Adrenal gland (tissue), 12 donors: ENCODE measurements around the gene THBS2. TPM values are rescaled to one million over a fixed set of nuclear protein-coding genes. Genes with fewer than 3 reads are reported as not detected.

Experiments
- DNase-seq, 7 donors: peaks; one replicate each; pipeline ENCODE4 v3.0.0-alpha.2; 2019 to 2020
- H3K27ac ChIP-seq, 5 donors: fragments of 200-600 bp; sonication (generic) in 4 of 5; 1 replicate in 3 of 5; 2 replicates in 2 of 5; pipeline versions ENCODE4 v1.5.1 to v1.8.0; 2016 to 2020; ENCODE audit warnings: mild to moderate bottlenecking in 1 of 5
- H3K27me3 ChIP-seq: fragments of 200-600 bp; 2 replicates; pipeline ENCODE4 v1.8.0; 2021
- H3K36me3 ChIP-seq, 2 donors: fragments of 200-600 bp; replicated peaks in 1 of 2; 1 replicate in 1 of 2; 2 replicates in 1 of 2; pipeline versions ENCODE4 v1.5.1 to v1.8.0; 2018 to 2022
- H3K4me1 ChIP-seq, 2 donors: fragments of 200-600 bp; replicated peaks in 1 of 2; 1 replicate in 1 of 2; 2 replicates in 1 of 2; pipeline versions ENCODE4 v1.5.1 to v1.8.0; 2018 to 2021
- H3K4me3 ChIP-seq, 4 donors: fragments of 200-600 bp; sonication (generic) in 3 of 4; one replicate each; pipeline ENCODE4 v1.5.1; 2016 to 2018
- H3K9me3 ChIP-seq, 3 donors: fragments of 200-600 bp; sonication (generic) in 1 of 3; replicated peaks in 1 of 3; 1 replicate in 2 of 3; 2 replicates in 1 of 3; pipeline versions ENCODE4 v1.5.1 to v1.8.0; 2016 to 2021
- CTCF ChIP-seq, 6 experiments: fragments of 450-650 bp in 4 of 6; fragments of 200-600 bp in 2 of 6; sonication (generic) in 1 of 6; IDR thresholded peaks; 1 replicate in 5 of 6; 2 replicates in 1 of 6; pipeline versions ENCODE4 v1.5.1 to v1.8.0; 2016 to 2021; ENCODE audit warnings: antibody characterized with exemption in 6 of 6, mild to moderate bottlenecking in 2 of 6, moderate library complexity in 1 of 6
- POLR2A ChIP-seq, 2 donors: fragments of 450-650 bp; IDR thresholded peaks; one replicate each; pipeline ENCODE4 v1.6.1; 2017; ENCODE audit warnings: antibody characterized with exemption in 2 of 2, mild to moderate bottlenecking in 2 of 2, moderate library complexity in 1 of 2
- WGBS, 4 donors: extraction: QIAGEN DNeasy Blood & Tissue Kit in 2 of 4; methylation state at CpG; one replicate each; pipeline versions ENCODE4 v1.1.5 to v1.1.7; 2013 to 2017; 5-methylcytosine and 5-hydroxymethylcytosine counted together
- intact Hi-C, 2 donors: fragments of 100-400 bp; cut with DNase I; formaldehyde crosslinking; loops; one replicate each; pipeline versions ENCODE4 v1.14.1 to v1.15.0; 2022 to 2023
- polyA plus RNA-seq, 3 donors: library from polyadenylated mRNA; stranded (reverse); fragments of 200-250 nt in 2 of 3; fragments of 350-450 nt in 1 of 3; fragmentation: Illumina TruSeq in 1 of 3; extraction: RNeasy Lipid Tissue Mini Kit (QIAGEN cat#74804) in 1 of 3; gene quantifications; one replicate each; pipeline ENCODE4 v1.2.3, GENCODE V29; 2013 to 2014
- total RNA-seq, 9 donors: library from RNA; depleted of rRNA in 4 of 9; stranded (reverse); fragments of >200 nt in 4 of 9; fragments of 120-200 nt in 1 of 9; fragmentation: NEBNext Ultra II Directional in 1 of 9; extraction: Animal tissue kit (Norgen Biotek cat#: 25700) in 1 of 9; gene quantifications; one replicate each; pipeline versions ENCODE4 v1.1.0 to v1.2.4, GENCODE V29; 2013 to 2023
- donor health status: healthy with polysubstance abuse.
- donor health status: Bipolar disorder and iron deficiency.
- donor health status: DM: yes; HTN: yes; CAD: no.
- donor health status: DM: no; HTN: no; CAD: no.
- donor health status: DM: no; HTN: no; CAD: no.
- donor health status: DM: yes; HTN: yes; CAD: no.

THBS2 gene
- total and polyA plus RNA-seq, 12 donors = 5.6 to 72.7 (median 14.8) TPM

GRCh38 chr6:169256518-169256917 lies 2.9 kb upstream of the THBS2 start:
- no peaks in the 10 kb centered on the region for H3K4me1 ChIP-seq
- TF ChIP-seq CTCF (IDR thresholded peaks at IDR 0.05) = no peak
- no peak for TF ChIP-seq POLR2A (IDR thresholded peaks at IDR 0.05)
- H3K27ac ChIP-seq = no peak overlapping the region
- 94 to 97% (median 96%) methylated on average over 6 to 8 of the region's 8 CpGs for WGBS, 4 donors
- DNase-seq = peak in 1 of 7 donors; percentile 27
- no peaks in the 10 kb centered on the region for H3K36me3 ChIP-seq
- H3K9me3 ChIP-seq = no peaks in the 10 kb centered on the region
- H3K4me3 ChIP-seq = no peak overlapping the region
- peaks cover 4% of the 10 kb centered on the region for H3K27me3 ChIP-seq
- intact Hi-C loops = no loop called here

- DNase-seq = peak in 1 of 7 donors; percentile 30
- no peak for TF ChIP-seq POLR2A (IDR thresholded peaks at IDR 0.05)
- TF ChIP-seq CTCF (IDR thresholded peaks at IDR 0.05) = no peak
- H3K9me3 ChIP-seq = no peaks in the 10 kb centered on the region
- intact Hi-C loops = no loop called here
- H3K27me3 ChIP-seq = peaks cover 4% of the 10 kb centered on the region
- no peaks in the 10 kb centered on the region for H3K36me3 ChIP-seq
- H3K4me1 ChIP-seq = no peaks in the 10 kb centered on the region
- H3K27ac ChIP-seq = no peak overlapping the region
- no peak overlapping the region for H3K4me3 ChIP-seq
- WGBS, 4 donors = 89 to 95% (median 93%) methylated on average over 8 of the region's 8 CpGs
Observed at GRCh38 chr6:169256061-169256460, 2.4 kb upstream of the THBS2 start.

- Histone ChIP-seq H3K27me3 (peaks cover 4% of the 10 kb centered on the region), H3K4me3 (no peak overlapping the region), H3K9me3 (no peaks in the 10 kb centered on the region), H3K36me3 (no peaks in the 10 kb centered on the region), H3K4me1 (no peaks in the 10 kb centered on the region), H3K27ac (no peak overlapping the region)
- TF ChIP-seq POLR2A (IDR thresholded peaks at IDR 0.05) (no peak), CTCF (IDR thresholded peaks at IDR 0.05) (no peak)
- intact Hi-C loops = no loop called here
- 87 to 92% (median 88%) methylated on average over 10 of the region's 10 CpGs for WGBS, 4 donors
- peak in 1 of 7 donors; percentile 36 for DNase-seq
Observed at GRCh38 chr6:169255643-169256042, 2.0 kb upstream of the THBS2 start.

GRCh38 chr6:169254456-169255316 lies 1.0 kb upstream of the THBS2 start:
- DNase-seq = peak in 1 of 7 donors; percentile 45
- TF ChIP-seq CTCF (IDR thresholded peaks at IDR 0.05) (no peak), POLR2A (IDR thresholded peaks at IDR 0.05) (no peak)
- intact Hi-C loops = no loop called here
- 38 to 58% (median 44%) methylated on average over 18 to 19 of the region's 19 CpGs for WGBS, 4 donors
- no peaks in the 10 kb centered on the region for H3K4me1 ChIP-seq
- no peak overlapping the region for H3K4me3 ChIP-seq
- no peaks in the 10 kb centered on the region for H3K9me3 ChIP-seq
- H3K27me3 ChIP-seq = peaks cover 4% of the 10 kb centered on the region
- H3K36me3 ChIP-seq = no peaks in the 10 kb centered on the region
- no peak overlapping the region for H3K27ac ChIP-seq
